GM21360 (cell line): ENCODE results near the gene CCNH.
A peak's percentile ranks its signal among the peaks of the same experiment; 100 is the strongest.

Experiments
- ATAC-seq: cut with Tn5 transposase; IDR thresholded peaks from one replicate; pipeline ENCODE4 v1.9.1; 2021; ENCODE audit warnings: mild to moderate bottlenecking, moderate library complexity; ENCODE audit not compliant: unreplicated experiment

The CCNH gene

DNA sequence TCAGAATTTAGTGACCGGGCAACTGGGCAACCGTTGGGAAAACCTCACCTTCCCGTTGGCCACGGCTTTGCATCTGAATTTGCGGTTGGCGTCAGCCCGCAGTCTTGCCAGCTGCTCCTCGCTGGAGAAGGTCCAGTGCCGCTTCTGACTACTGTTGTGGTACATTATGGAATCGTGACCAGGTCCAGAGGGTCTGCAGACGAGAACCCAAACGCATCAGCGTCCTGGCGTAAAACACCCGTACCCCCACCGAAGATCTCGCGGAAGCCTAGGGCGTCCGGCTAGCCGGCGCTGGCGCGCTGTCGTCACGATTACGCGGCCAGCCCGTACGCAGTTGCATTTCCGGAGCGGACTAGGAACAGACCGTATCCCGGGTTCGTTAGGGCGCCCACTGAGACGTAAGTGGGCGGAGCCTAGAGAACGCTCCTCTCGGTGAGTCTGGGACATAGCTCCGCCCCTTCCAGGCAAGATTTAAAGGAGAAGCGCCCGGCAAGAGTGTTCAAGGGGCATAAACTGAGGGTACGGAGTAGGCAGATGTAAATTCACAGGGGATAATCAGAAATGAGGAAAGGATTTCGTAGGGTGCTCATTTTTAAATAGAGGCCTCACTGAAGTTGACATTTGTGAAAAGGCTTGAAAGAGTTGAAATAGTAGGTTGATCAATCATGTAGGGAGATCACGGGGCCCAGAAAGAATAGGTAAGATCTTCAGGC lies at the start of gene CCNH:
CCNH (minus strand) TSS at position 301 of the 713 bp plus-strand sequence; CDS start at position 165, 136 bp downstream.
- ATAC-seq, result peak; percentile 99

DNA sequence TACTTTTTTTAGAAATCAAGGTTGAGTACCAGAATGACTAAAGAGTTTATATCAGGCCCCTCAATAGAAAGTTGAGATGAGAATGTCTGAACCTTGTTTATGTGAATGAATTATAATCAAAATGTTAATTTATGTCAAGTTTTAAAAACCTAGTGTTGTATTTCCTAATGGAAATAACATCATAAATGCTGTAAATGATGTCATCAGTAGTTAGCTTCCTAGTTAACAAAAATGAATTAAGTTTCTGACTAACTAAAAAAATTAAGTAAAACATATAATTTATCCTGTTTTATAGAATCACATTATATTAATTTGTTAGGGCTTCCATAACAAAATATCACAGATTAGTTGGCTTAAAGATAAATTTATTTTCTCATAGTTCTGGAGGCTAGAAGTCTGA lies 45.0 kb upstream of the CCNH start:
- no peak for ATAC-seq

DNA sequence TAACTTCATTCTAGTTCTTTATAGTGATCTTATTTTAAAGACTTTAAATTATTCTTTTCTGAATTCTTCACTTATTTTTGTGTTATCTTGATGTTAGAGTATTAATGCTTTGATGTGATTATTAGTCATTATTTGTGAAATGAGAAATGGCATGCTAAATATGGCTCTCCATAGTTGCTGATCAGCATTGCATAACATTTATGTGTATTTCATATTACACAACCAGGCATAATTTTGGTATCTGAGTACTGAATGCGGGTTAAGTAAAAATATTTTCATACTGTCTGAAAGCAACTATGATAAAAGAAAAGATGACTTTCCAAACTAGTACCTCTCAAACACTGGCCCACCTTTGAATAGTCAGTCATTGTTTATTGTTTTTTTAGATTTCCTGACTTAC lies 41.1 kb upstream of the CCNH start:
- no peak for ATAC-seq

DNA sequence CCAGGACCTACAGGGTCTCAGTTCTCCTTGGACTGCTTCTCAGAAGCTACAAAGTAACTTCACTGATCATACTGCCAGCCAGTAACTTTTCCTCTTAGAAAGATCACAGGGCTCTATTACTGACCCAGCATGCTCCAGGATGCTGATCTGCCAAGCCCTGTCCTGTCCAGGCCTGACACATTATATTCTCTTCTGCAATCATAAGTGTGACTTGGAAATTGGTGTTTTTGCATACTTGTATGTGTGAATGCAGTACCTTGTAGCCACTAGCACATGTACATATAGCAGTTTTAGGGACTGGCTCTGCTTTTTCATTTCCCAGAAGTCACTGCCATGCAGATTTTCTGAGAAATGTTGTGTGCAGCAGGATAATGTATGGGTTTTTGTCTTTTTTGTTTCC lies 40.1 kb upstream of the CCNH start:
- ATAC-seq, result no peak

DNA sequence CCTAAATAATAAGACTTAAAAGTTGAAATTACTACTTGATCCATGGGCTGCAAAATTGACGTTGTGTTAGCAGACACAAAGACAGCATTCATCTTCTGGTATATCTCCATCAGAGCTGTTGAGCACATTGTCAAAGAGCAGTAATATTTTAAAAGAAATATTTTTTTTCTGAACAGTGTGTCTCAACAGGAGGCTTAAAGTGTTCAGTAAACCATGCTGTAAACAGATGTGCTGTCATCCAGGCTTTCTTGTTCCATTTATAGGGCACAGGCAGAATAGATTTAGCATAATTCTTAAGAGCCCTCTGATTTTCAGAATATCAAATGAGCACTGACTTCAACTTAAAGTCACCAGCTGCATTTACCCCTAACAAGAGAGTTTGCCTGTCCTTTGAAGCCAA lies 29.7 kb upstream of the CCNH start:
- ATAC-seq, result no peak

DNA sequence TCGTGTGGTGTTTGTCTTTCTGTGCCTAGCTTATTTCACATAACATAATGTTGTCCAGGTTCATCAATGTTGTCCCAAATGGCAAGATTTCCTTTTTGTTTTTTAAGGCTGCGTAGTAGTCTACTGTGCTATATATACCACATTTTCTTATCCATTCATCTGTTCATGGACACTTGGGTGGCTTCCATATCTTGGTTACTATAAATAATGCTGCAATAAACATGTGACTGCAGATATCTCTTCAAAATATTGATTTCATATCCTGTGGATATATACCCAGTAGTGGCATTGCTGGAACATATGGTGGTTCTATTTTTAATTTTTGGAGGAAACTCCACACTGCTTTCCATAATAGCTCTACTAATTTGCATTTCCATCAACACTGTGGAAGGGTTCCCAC lies 25.5 kb upstream of the CCNH start:
- no peak for ATAC-seq

DNA sequence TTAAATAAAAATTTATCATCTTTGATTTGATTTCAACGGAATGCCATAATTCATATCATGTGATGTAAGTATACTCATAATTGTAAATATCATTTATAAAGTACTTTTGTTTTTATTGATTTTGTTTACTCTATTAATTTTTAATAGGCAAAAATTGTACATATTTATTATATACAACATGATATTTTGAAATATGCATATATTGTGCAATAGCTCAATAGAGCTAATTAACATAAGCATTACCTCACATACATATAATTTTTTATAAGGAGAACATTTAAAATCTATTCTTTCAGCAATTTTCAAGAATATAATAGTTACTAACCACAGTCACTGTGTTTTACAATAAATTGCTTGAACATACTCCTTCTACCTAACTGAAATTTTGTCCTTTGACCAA lies 25.0 kb upstream of the CCNH start:
- ATAC-seq, result no peak

DNA sequence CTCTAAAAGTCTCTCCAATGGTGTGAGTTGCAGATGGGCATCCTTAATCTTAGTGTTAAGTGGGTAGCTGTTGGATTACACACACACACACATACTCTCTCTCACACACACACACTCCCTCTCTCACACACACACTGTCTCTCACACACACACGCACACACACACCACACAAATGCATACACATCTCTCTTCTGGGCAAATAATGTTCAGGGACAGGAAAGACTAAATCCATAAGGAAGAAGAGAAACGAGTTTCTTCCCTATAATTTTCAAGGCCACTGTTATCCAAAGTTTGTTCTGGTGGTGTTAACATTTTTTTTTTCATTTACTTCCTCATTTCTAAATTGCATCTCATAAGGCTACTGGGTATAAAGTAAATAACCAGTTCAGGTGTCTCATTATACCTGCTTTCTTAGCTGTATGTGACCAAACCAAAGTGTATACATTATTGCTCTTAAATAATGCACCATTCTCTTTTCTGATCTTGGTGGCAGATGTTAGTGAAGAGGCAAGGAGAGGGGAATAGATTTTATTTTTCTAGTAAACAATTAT lies 22.5 kb upstream of the CCNH start:
- no peak for ATAC-seq

DNA sequence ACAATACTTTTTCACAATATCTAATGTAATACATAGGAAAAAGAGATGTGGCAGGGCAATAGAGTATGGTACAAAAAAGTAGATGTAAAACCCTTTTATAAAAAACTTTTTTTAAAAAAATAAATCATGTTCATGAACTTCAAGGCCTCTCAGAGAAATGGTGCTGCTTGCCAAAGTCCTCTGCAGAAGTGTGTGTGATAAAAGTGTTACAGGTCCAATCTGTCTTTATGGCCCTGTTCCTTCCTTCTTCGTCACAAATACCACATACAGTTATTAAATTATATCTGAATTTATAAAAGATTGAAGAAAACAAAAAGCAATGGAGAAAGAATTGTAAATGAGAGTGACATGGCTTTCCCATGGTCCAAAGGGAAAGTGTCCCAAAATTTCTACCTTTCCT lies 21.7 kb upstream of the CCNH start:
- no peak for ATAC-seq

DNA sequence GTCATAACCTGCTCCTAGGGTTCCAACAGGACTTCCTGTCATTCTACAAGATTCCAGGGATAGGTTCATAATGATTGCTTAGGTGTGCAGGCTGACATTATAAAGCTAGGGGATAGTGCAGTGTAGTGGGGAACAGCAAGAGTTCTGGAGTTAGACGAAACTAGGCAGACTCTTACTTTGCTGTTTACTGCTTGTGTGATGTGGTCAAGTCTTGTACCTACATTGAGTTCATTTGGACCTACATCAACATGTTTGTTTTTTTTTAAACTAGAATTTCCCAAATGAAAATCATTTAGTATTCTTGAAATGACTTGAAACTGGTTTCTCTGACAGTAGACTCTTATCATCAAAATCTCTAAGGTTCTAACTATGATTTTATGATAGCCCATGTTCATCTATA lies 21.2 kb upstream of the CCNH start:
- no peak for ATAC-seq

DNA sequence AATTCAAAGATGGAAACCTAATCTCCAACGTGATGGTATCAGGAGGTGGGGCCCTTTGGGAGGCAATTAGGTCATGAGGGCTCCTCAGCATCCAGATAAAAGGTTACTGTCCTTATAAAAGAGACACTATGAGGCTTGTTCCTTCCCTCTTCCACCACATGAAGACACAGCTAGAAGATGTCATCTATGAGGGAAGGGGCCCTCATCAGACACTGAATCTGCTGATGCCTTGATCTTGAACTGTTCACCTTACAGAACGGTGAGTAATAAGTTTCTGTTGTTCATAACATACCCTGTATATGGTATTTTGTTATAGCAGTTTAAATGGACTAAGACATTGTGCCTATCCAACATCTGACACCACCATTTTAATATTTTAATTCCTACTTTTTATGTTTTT lies 19.7 kb upstream of the CCNH start:
- no peak for ATAC-seq

DNA sequence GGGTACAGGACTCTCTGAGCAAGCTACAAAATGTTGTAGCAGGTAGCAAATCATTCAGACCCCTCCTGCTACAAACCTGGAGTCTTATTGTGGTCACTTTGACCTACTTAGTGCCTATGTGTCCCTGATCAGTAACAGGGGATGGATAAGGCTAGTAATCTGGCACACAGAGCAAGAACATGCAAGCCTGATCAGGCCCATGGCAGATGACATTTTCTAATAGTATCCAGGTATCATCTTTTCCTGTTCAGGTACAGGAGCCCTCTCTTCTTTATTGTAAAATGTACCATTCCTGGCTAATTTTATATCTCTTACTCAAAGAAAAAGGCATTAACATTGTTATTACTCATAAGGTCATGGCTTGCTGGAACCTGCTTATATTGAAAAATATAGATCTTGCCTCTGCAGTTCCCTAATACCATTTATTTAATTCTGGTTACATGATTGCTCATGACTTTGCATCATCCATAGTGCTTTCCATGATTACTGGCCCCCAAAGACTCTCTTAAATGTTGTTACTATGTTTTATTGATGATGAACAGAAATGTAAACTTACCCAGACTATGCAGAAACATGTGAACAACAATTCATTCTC lies 18.2 kb upstream of the CCNH start:
- ATAC-seq, result no peak

DNA sequence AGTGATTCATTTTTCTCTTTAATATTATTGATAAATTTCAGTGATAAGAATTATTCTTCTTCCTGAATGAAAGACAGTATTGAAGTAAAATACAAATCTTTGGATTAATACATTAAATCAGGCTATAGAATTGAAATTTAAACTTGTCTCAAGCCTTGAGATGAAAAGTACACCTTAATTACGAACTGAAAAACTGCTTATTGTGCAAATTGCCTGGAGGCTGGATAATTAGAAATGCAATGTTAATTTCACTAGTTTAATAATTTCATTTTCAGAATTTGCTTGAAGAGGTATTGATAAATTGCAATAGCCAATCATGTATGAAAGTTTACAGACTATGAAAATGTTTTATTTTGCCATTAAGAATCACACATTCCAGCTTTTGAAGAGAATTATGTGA lies 11.0 kb upstream of the CCNH start:
- ATAC-seq, result no peak

DNA sequence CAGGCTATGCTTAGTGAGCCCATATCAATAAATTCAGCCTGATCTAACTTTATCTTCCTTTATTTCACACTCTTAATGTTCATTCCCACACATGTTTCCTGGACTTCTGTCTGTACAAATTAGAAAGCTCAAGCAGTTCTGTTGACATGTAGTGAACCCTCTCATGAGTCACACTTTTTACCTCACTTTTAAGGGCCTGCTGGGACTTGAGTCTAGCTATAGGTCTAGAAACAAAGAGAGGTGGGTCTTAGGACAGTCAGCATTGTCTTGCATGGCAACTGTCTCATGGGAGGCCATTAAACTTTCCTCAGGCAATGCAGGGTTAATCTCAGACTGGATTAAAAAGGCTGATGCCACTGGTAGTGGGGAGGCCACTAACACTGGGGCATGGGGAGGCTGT lies 8.6 kb upstream of the CCNH start:
- no peak for ATAC-seq

DNA sequence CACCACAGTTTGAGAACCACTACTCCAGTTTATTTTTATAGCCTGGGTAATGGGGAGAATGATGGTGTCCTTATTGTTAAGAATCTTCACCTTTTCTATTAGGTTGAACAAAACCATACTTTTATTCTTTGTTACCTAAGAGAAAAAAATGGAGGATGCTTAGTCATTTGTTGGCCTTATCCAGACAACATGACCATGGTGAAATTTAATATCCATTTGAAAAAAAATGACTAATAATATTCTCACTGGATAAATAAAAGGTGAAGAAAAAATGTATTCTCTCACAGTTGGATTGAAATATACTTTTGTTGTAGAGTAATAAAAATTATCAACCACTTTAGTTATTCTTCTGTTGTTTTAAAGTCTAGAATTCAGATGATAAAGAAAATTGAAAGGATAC lies 5.8 kb upstream of the CCNH start:
- no peak for ATAC-seq

DNA sequence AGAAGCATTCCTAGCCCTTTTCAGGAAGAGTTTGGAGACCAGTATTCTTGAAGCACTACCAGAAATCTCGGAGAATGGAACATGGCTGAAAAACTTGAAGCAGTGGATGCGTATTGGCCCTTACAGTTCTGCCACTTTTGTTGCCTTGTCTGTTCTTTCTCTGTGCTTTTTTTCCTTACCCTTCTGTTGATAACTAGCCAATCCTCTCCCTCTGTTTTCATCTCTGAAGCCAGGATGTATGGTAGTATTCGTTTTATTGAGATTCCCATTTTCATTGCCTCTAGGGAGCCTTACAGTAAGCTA lies 564 bp upstream of the CCNH start:
- no peak for ATAC-seq

DNA sequence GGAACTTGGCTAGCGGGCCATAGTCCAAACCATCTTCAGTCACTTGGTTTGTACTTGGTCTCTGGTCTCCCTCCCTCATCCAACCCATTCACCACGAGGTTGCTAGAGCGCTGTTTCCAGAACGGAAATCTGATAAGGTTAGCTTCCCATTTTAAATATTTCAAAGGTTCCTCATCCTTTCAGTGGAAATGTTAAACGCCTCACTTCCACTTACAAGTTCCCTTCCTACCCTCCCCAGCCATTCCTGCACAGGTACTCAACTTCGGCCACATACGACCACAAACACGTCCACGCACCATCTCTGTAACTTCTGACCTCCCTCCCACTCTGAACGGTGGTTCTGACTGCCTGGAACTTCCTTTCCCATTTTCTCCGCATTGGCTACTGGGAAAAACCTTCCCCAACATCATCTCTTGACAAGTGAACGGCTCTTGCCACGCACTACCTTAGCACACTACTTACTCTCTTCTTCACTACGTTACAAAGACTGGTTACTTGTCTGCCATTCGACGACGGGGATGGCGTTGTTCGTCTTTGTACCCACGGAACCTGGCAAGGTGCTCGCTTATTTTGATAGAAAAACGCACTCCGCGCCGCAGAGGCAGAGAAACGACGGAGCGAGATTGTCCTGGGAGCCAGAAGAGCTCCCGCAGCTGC lies 629 bp downstream of the CCNH start:
- ATAC-seq, result peak; percentile 7

DNA sequence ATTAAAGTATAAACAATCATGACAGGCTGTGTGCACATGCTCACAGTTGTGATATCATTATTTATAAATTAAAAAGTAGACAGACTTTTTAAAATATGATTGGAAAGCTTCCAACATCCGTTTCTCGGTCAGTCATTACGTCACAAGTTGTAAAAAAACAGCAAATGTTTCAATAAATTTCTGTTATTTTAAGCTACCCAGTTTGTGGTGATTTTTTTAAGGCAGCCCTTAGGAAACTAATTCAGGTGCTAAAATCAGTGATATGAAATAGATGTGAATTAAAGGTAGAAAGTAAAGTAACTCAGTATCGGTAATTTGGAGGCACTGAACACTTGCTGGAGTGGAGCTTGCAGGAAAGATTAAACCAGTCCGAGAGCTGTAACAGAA lies 1.2 kb downstream of the CCNH start:
- ATAC-seq, result no peak

DNA sequence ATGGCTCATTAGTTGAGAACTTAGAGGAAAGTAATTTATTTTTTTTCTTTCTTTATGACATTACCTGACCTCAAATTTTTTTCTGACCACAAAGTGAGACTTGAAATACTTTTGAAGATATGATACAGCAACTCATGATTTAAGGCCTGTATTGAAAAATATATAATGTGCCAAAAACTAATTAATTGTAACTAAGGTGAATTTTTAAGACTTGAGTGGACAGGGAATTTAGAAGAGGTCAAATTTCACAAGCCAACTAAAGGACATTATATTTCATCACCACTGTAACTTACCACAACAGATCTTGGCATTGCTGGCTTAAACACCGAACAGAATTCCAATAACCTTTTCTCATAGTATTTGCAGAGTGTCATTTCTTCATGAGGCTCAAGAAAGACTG lies 1.8 kb downstream of the CCNH start:
- no peak for ATAC-seq

DNA sequence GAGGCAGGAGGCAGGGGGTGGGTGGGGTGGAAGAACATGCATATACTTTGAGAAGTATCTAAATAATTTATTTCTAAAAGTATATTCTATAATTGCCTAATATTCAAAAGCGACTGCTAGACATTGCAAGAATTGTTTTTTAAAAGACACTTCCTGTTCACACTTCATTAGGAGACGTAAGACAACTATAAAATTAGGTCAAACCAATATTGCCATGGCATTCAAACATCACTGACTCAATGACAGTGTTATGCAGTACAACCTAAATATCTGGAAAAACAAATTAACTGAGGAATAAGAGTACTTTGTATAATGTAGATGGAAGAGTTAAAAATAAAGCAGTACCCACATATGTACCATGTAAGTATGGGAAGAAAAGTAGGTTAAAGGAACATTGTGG lies 4.5 kb downstream of the CCNH start:
- no peak for ATAC-seq

DNA sequence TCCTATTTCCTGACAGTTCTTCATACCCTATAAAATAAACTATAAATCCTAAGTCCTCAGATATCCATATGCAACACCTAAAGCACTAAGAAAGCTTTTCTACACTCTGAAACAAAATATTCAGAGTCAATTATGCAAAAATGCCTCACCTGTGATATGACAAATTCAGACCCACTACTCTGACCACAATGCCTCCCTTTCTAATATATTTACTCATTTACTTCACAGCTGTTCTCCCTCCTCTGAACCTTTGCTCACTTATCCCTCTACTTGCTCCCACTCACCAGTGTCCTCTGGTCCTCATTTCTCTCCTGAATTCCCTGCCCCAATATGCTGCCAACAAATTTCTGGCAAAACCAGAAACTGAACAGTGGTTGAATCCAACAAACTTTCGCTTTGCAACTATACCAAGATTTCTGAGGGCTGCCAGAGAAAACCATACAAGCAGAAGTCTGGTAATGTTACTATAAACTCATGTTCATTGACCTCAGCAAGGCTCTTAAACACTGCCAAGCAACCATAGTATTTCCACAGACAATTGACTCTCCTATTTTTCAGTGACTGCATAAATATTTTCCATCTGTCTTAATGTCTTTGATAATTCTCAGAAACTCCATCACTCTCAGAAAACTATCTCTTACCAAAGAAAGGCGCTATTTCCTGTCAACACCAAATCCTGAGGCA lies 7.1 kb downstream of the CCNH start:
- ATAC-seq, result no peak

DNA sequence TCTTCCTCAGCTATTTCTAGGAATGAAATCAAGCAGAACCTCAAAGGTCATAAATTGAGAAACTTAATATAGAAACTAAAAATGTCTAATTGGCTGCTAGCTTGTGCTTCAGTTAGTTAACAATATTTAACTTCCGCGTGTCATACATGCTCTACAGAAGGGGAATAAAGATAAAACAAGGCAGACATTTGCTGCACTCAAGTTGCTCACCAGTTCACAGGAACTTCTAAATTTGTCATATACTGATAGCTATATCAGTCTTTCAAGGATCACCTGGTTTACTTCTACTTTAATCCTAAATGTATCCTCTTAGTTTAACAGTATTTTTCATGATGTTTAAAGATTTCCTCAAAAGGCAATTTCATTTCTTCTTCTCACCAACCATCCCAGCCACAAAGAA lies 8.4 kb downstream of the CCNH start:
- ATAC-seq, result no peak
